ENCODE data around the gene COL5A1. TPM values are rescaled to one million over a fixed set of nuclear protein-coding genes. Genes with fewer than 3 reads are reported as not detected.

Gene COL5A1
- total and polyA plus RNA-seq, 4 donors = 12.2 to 169 (median 65.4) TPM

GRCh38 chr9:134830926-134831720, 189.5 kb downstream of the COL5A1 start:
- H3K4me1 ChIP-seq (ENCODE audit: control insufficient read depth in 5 of 5, insufficient read depth in 5 of 5, low read length in 5 of 5) = no peaks in the 10 kb centered on the region
- H3K9me3 ChIP-seq (ENCODE audit: control insufficient read depth in 4 of 4, insufficient read depth in 3 of 4, low read length in 3 of 4) = peaks cover 0 to 5% (median 0%) of the 10 kb centered on the region in 4 donors
- H3K27ac ChIP-seq (ENCODE audit: low read depth in 1 of 2, low read length in 1 of 2) = no peak overlapping the region
- DNase-seq (no peak), ATAC-seq (ENCODE audit: insufficient read depth, low FRiP score) (no peak)
- H3K36me3 ChIP-seq (ENCODE audit: control insufficient read depth in 4 of 4, insufficient read depth in 4 of 4, low read length in 4 of 4) = peaks cover 0 to 23% (median 9%) of the 10 kb centered on the region in 4 donors
- H3K9ac ChIP-seq (ENCODE audit: insufficient read depth in 1 of 2, low read length in 2 of 2) = no peak overlapping the region
- no peak for TF ChIP-seq CTCF (IDR thresholded peaks at IDR 0.05; ENCODE audit: control extremely low read depth, extremely low read depth)
- 87 to 88% methylated on average over 21 of the region's 21 CpGs for WGBS, 2 donors
- no peak overlapping the region for H3K4me3 ChIP-seq
- H3K27me3 ChIP-seq (ENCODE audit: control insufficient read depth in 3 of 3, insufficient read depth in 3 of 3, low read length in 2 of 3) = no peaks in the 10 kb centered on the region

DNA sequence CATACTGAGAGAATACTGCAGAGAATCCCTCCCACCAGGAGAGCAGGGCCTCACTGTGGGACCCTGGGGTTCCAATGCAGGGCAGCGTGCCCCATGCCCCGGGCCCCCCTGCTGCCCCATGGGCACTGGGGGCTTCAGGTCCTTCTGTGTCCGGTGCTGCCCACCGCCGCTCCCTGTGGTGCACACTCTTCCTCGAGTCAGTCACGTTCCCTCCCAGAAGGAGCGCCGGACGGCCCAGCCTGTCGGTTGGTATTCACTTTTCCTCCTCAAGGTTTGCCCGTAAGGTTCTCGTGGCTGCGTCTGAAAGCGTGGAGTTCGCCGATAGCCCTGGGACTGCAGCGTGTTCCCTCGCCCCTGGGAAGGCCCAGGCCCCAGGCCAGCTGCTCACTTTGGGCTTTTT, 190.9 kb downstream of the COL5A1 start:
- ATAC-seq (ENCODE audit: insufficient read depth, low FRiP score) (no peak), DNase-seq (no peak)
- peaks cover 0 to 25% (median 9%) of the 10 kb centered on the region in 4 donors for H3K36me3 ChIP-seq (ENCODE audit: control insufficient read depth in 4 of 4, insufficient read depth in 4 of 4, low read length in 4 of 4)
- 95 to 99% methylated on average over 19 of the region's 19 CpGs for WGBS, 2 donors
- no peaks in the 10 kb centered on the region for H3K27me3 ChIP-seq (ENCODE audit: control insufficient read depth in 3 of 3, insufficient read depth in 3 of 3, low read length in 2 of 3)
- no peaks in the 10 kb centered on the region for H3K4me1 ChIP-seq (ENCODE audit: control insufficient read depth in 5 of 5, insufficient read depth in 5 of 5, low read length in 5 of 5)
- no peak overlapping the region for H3K27ac ChIP-seq (ENCODE audit: low read depth in 1 of 2, low read length in 1 of 2)
- H3K9ac ChIP-seq (ENCODE audit: insufficient read depth in 1 of 2, low read length in 2 of 2) = no peak overlapping the region
- TF ChIP-seq CTCF (IDR thresholded peaks at IDR 0.05; ENCODE audit: control extremely low read depth, extremely low read depth) = no peak
- peaks cover 0 to 5% (median 0%) of the 10 kb centered on the region in 4 donors for H3K9me3 ChIP-seq (ENCODE audit: control insufficient read depth in 4 of 4, insufficient read depth in 3 of 4, low read length in 3 of 4)
- no peak overlapping the region for H3K4me3 ChIP-seq

DNA sequence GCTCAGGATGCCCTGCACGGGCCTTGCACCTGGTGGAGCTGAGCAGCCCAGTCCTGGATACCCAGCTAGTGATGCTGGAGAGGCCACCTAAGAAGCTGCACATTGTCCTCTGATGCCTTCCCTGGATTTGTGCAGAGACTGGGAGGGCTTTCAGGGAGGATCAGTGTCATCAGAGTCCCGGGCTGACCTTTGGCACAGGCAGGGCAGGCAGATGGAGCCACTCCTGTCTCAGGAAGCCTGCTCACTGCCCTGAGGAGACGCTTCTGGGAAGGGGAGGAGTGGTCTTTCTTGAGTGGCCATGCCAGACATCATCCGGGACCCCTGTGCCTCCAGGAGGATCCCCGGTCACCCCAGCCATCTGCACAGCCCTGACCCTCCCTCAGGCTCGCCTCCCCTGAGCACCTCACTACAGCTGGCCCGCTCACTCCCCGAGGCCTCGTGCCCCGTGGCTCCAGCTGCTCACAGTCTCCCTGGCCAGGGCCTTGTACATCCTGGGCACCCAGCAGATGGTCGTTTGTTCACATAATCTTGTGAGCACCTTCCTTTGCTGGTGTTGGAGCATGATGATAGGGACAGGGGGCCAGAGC, 191.8 kb downstream of the COL5A1 start:
- no peak for DNase-seq
- Histone ChIP-seq H3K36me3 (ENCODE audit: control insufficient read depth in 4 of 4, insufficient read depth in 4 of 4, low read length in 4 of 4) (peaks cover 0 to 20% (median 9%) of the 10 kb centered on the region in 4 donors), H3K27ac (ENCODE audit: low read depth in 1 of 2, low read length in 1 of 2) (no peak overlapping the region), H3K27me3 (ENCODE audit: control insufficient read depth in 3 of 3, insufficient read depth in 3 of 3, low read length in 2 of 3) (no peaks in the 10 kb centered on the region), H3K4me3 (no peak overlapping the region), H3K9me3 (ENCODE audit: control insufficient read depth in 4 of 4, insufficient read depth in 3 of 4, low read length in 3 of 4) (peaks cover 0 to 3% (median 0%) of the 10 kb centered on the region in 4 donors), H3K9ac (ENCODE audit: insufficient read depth in 1 of 2, low read length in 2 of 2) (no peak overlapping the region), H3K4me1 (ENCODE audit: control insufficient read depth in 5 of 5, insufficient read depth in 5 of 5, low read length in 5 of 5) (no peaks in the 10 kb centered on the region)
- no peak for TF ChIP-seq CTCF (IDR thresholded peaks at IDR 0.05; ENCODE audit: control extremely low read depth, extremely low read depth)
- no peak for ATAC-seq (ENCODE audit: insufficient read depth, low FRiP score)
- WGBS, 2 donors = 76 to 83% methylated on average over 11 of the region's 11 CpGs

All from lung (tissue), 12 donors.